Glomerular visceral epithelial cell (primary cell): ENCODE measurements around the gene TRIM73.
"Not testable (repeated sequence)": the region's sequence is repeated elsewhere in the genome, so short reads cannot be mapped to it uniquely, and the experiment has no call there.

Experiments used
- DNase-seq: peaks from one replicate; pipeline ENCODE4 v3.0.0-alpha.2; 2016; ENCODE audit errors: extremely low spot score

The TRIM73 gene

GRCh38 chr7:75415829-75416373, 20.5 kb downstream of the TRIM73 start:
- DNase-seq = not testable (repeated sequence)

- not testable (repeated sequence) for DNase-seq
These were observed 21.4 kb downstream of the TRIM73 start for GRCh38 chr7:75416787-75417186.

GRCh38 chr7:75418292-75418858, 22.9 kb downstream of the TRIM73 start:
- DNase-seq = not testable (repeated sequence)

GRCh38 chr7:75419210-75419609, 23.8 kb downstream of the TRIM73 start:
- DNase-seq = not testable (repeated sequence)

- not testable (repeated sequence) for DNase-seq
These were observed 24.3 kb downstream of the TRIM73 start for GRCh38 chr7:75419693-75420092.

- not testable (repeated sequence) for DNase-seq
These were observed 24.7 kb downstream of the TRIM73 start for GRCh38 chr7:75420152-75420551.

GRCh38 chr7:75421798-75422710, 26.6 kb downstream of the TRIM73 start:
- DNase-seq = not testable (repeated sequence)

GRCh38 chr7:75423481-75423880, 28.1 kb downstream of the TRIM73 start:
- not testable (repeated sequence) for DNase-seq

GRCh38 chr7:75439000-75439399, 43.6 kb downstream of the TRIM73 start:
- not testable (repeated sequence) for DNase-seq

- DNase-seq = not testable (repeated sequence)
These were observed 46.7 kb downstream of the TRIM73 start for GRCh38 chr7:75442101-75442464.

GRCh38 chr7:75442465-75443111, 47.2 kb downstream of the TRIM73 start:
- peak; percentile 17 for DNase-seq

- not testable (repeated sequence) for DNase-seq
These were observed 54.5 kb downstream of the TRIM73 start for GRCh38 chr7:75449946-75450345.

GRCh38 chr7:75452494-75452955, 57.1 kb downstream of the TRIM73 start:
- not testable (repeated sequence) for DNase-seq
